Measurements from ENCODE around the gene PRKG1. TPM values are rescaled to one million over a fixed set of nuclear protein-coding genes. Genes with fewer than 3 reads are reported as not detected.

PRKG1 gene
- total RNA-seq, 2 donors from 2014 or later, result 145 to 381 TPM

- TF ChIP-seq CTCF (IDR thresholded peaks at IDR 0.05), result no peak
- Histone ChIP-seq H3K27ac (no peak overlapping the region), H3K4me1 (ENCODE audit: control insufficient read depth in 1 of 2, low read depth in 2 of 2) (peaks cover 7 to 57% of the 10 kb centered on the region in 2 donors), H3K9me3 (no peaks in the 10 kb centered on the region), H3K4me3 (no peak overlapping the region), H3K36me3 (no peaks in the 10 kb centered on the region), H3K27me3 (replicated peaks; ENCODE audit: insufficient read depth) (no peaks in the 10 kb centered on the region)
- DNase-seq (ENCODE audit: low spot score), result no peak
- ATAC-seq (ENCODE audit: insufficient number of reproducible peaks, low FRiP score, low read depth), result no peak
Measured at GRCh38 chr10:51656503-51656902, 582.2 kb downstream of the PRKG1 start.

GRCh38 chr10:51658000-51658399 lies 583.7 kb downstream of the PRKG1 start:
- Histone ChIP-seq H3K36me3 (no peaks in the 10 kb centered on the region), H3K4me1 (ENCODE audit: control insufficient read depth in 1 of 2, low read depth in 2 of 2) (peaks cover 7 to 53% of the 10 kb centered on the region in 2 donors), H3K27ac (no peak overlapping the region), H3K27me3 (replicated peaks; ENCODE audit: insufficient read depth) (no peaks in the 10 kb centered on the region), H3K4me3 (no peak overlapping the region), H3K9me3 (no peaks in the 10 kb centered on the region)
- no peak for TF ChIP-seq CTCF (IDR thresholded peaks at IDR 0.05)
- ATAC-seq (ENCODE audit: insufficient number of reproducible peaks, low FRiP score, low read depth), result no peak
- no peak for DNase-seq (ENCODE audit: low spot score)

GRCh38 chr10:51659344-51659743 lies 585.1 kb downstream of the PRKG1 start:
- Histone ChIP-seq H3K27ac (no peak overlapping the region), H3K27me3 (replicated peaks; ENCODE audit: insufficient read depth) (no peaks in the 10 kb centered on the region), H3K4me3 (no peak overlapping the region), H3K4me1 (ENCODE audit: control insufficient read depth in 1 of 2, low read depth in 2 of 2) (peaks cover 0 to 42% of the 10 kb centered on the region in 2 donors), H3K9me3 (no peaks in the 10 kb centered on the region), H3K36me3 (no peaks in the 10 kb centered on the region)
- DNase-seq (ENCODE audit: low spot score), result no peak
- no peak for ATAC-seq (ENCODE audit: insufficient number of reproducible peaks, low FRiP score, low read depth)
- no peak for TF ChIP-seq CTCF (IDR thresholded peaks at IDR 0.05)

GRCh38 chr10:51663086-51663485 lies 588.8 kb downstream of the PRKG1 start:
- H3K27me3 ChIP-seq (replicated peaks; ENCODE audit: insufficient read depth), result no peaks in the 10 kb centered on the region
- no peak for TF ChIP-seq CTCF (IDR thresholded peaks at IDR 0.05)
- no peak for ATAC-seq (ENCODE audit: insufficient number of reproducible peaks, low FRiP score, low read depth)

GRCh38 chr10:51666456-51666855 lies 592.2 kb downstream of the PRKG1 start:
- H3K4me3 ChIP-seq, result no peak overlapping the region
- ATAC-seq (ENCODE audit: insufficient number of reproducible peaks, low FRiP score, low read depth), result no peak
- no peak for DNase-seq (ENCODE audit: low spot score)
- TF ChIP-seq CTCF (IDR thresholded peaks at IDR 0.05), result no peak
- no peaks in the 10 kb centered on the region for H3K27me3 ChIP-seq (replicated peaks; ENCODE audit: insufficient read depth)
- H3K36me3 ChIP-seq, result no peaks in the 10 kb centered on the region
- H3K9me3 ChIP-seq, result no peaks in the 10 kb centered on the region
- H3K4me1 ChIP-seq (ENCODE audit: control insufficient read depth in 1 of 2, low read depth in 2 of 2), result peaks cover 16 to 23% of the 10 kb centered on the region in 2 donors
- no peak overlapping the region for H3K27ac ChIP-seq

More at GRCh38 chr10:51663086-51663485, 588.8 kb downstream of the PRKG1 start:
- H3K4me1 ChIP-seq (ENCODE audit: control insufficient read depth in 1 of 2, low read depth in 2 of 2), result peaks cover 9 to 21% of the 10 kb centered on the region in 2 donors
- H3K9me3 ChIP-seq, result no peaks in the 10 kb centered on the region
- no peak overlapping the region for H3K27ac ChIP-seq
- no peak for DNase-seq (ENCODE audit: low spot score)
- no peaks in the 10 kb centered on the region for H3K36me3 ChIP-seq
- H3K4me3 ChIP-seq, result no peak overlapping the region

Data from thoracic aorta (tissue), 2 donors.